Smooth muscle cell (in vitro differentiated cells): ENCODE results near the gene EIF4G2. TPM values are rescaled to one million over a fixed set of nuclear protein-coding genes. Genes with fewer than 3 reads are reported as not detected.

Experiments used
- DNase-seq: peaks from one replicate; lab custom pipeline; 2025; ENCODE audit not compliant: unreplicated experiment; lab: John Stamatoyannopoulos, UW
- H2AFZ ChIP-seq: fragments of 200-600 bp; sonication (generic); 2 replicates; pipeline ENCODE4 v1.6.0; 2016; ENCODE audit warnings: antibody characterized with exemption, low read depth, mild to moderate bottlenecking
- H3F3A ChIP-seq: fragments of 200-600 bp; sonication (generic); 2 replicates; pipeline ENCODE4 v1.6.0; 2017; ENCODE audit warnings: antibody characterized with exemption, low read depth
- H3K27ac ChIP-seq: fragments of 200-600 bp; sonication (generic); 2 replicates; pipeline ENCODE4 v1.5.1; 2016; ENCODE audit warnings: low read depth, mild to moderate bottlenecking
- H3K27me3 ChIP-seq: fragments of 200-600 bp; sonication (generic); 2 replicates; pipeline ENCODE4 v1.6.1; 2016; ENCODE audit warnings: low read depth, mild to moderate bottlenecking
- H3K36me3 ChIP-seq: fragments of 200-600 bp; sonication (generic); 2 replicates; pipeline ENCODE4 v1.5.1; 2016; ENCODE audit warnings: low read depth
- H3K4me1 ChIP-seq: fragments of 200-600 bp; sonication (generic); 2 replicates; pipeline ENCODE4 v1.5.1; 2016; ENCODE audit warnings: low read depth
- H3K4me2 ChIP-seq: fragments of 200-600 bp; sonication (generic); 2 replicates; pipeline ENCODE4 v1.6.0; 2016; ENCODE audit warnings: mild to moderate bottlenecking
- H3K4me3 ChIP-seq: fragments of 200-600 bp; sonication (generic); 2 replicates; pipeline ENCODE4 v1.5.1; 2016; ENCODE audit warnings: mild to moderate bottlenecking
- H3K79me2 ChIP-seq: fragments of 200-600 bp; sonication (generic); 2 replicates; pipeline ENCODE4 v1.6.0; 2016; ENCODE audit warnings: low read depth, mild to moderate bottlenecking
- H3K9ac ChIP-seq: fragments of 200-600 bp; sonication (generic); 2 replicates; pipeline ENCODE4 v1.6.0; 2016; ENCODE audit warnings: low read depth
- H3K9me3 ChIP-seq: fragments of 200-600 bp; sonication (generic); replicated peaks from 2 replicates; pipeline ENCODE4 v1.5.1; 2016; ENCODE audit warnings: low read depth
- H4K20me1 ChIP-seq: fragments of 200-600 bp; sonication (generic); 2 replicates; pipeline ENCODE4 v1.6.0; 2016; ENCODE audit warnings: low read depth
- WGBS: methylation state at CpG from one replicate; pipeline ENCODE4 v1.1.7; 2016; ENCODE audit warnings: low lambda C conversion rate; 5-methylcytosine and 5-hydroxymethylcytosine counted together
- polyA plus RNA-seq: library from polyadenylated mRNA; unstranded; fragments of >200 nt; fragmentation: Nextera tagmentation; extraction: Ambion mirVana; gene quantifications from 2 replicates; pipeline ENCODE4 v1.2.1, GENCODE V29; 2016
- small RNA-seq: library from RNA; depleted of rRNA; stranded (forward); fragments of <200 nt; gene quantifications from one replicate; pipeline ENCODE3, GENCODE V24; 2014
- total RNA-seq: library from RNA; depleted of rRNA; stranded (reverse); fragments of >200 nt; gene quantifications from 2 replicates; pipeline ENCODE4 v1.2.3, GENCODE V29; 2014
- TF ChIP-seq, protein P1 (sequence below): fragments of 200-600 bp; sonication (generic); IDR thresholded peaks from 2 replicates; pipeline ENCODE4 v1.5.1; 2017; ENCODE audit warnings: borderline replicate concordance, mild to moderate bottlenecking, antibody characterized with exemption; ENCODE audit not compliant: insufficient read depth, poor library complexity, severe bottlenecking

EIF4G2 gene
- total and polyA plus RNA-seq, 2 experiments from 2014 or later: 666 to 1,014 TPM

DNA sequence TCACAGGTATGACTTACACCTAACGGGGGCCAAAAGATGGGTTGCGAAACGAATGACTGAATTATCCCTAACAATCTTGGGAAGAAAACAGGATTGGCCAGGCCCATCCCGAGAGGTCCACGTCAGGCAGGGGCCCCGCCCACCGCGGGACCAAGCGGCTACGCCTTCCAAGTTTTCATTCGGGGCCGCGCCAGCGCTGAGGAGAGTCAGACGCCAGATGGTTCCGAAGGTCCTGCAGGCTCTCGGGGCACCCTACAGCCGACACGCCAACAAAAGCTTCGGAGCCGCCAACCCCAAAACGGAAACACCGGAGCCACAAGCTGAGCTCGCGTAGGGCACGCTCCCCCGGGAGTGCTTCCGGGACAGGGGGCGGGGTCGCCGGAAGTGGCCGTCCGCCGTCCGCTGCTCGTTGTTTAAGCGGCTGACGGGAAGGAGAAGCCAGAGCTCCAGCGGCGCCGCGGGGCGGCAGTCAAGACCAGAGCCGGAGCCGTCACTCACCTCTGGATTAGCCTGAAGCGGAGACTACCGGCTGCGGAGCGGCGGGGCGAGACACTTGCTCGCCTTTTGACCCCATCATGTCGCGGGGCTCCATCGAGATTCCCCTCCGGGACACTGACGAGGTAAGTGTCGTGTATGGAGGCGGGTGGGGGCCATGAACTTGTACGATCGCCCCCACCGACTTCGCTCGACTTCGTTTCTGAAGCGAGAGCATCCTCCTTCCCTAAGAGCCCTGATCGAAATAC is 57.7 kb downstream of the EIF4G2 start, which contains the start of gene CTR9:
TSS of gene CTR9 (plus strand) at position 409 of the 743 bp plus-strand sequence. CDS start at position 576, 167 bp downstream.
- Histone ChIP-seq H3K9ac (peak within 1 kb of the TSS; percentile 72), H3K9me3 (no peaks in the 10 kb centered on the region), H3K4me3 (peak within 1 kb of the TSS; percentile 74), H3K27me3 (no peaks in the 10 kb centered on the region), H3K79me2 (peaks cover 19% of the 10 kb centered on the region), H4K20me1 (peaks cover 13% of the 10 kb centered on the region), H3K27ac (peak within 1 kb of the TSS; percentile 94), H3K4me2 (peak within 1 kb of the TSS; percentile 86), H3K36me3 (peaks cover 16% of the 10 kb centered on the region), H2AFZ (peak within 1 kb of the TSS; percentile 98), H3K4me1 (peaks cover 11% of the 10 kb centered on the region), H3F3A (peaks cover 11% of the 10 kb centered on the region)
- WGBS: under 1% methylated on average over 66 of the region's 67 CpGs
- TF ChIP-seq, protein P1, sequence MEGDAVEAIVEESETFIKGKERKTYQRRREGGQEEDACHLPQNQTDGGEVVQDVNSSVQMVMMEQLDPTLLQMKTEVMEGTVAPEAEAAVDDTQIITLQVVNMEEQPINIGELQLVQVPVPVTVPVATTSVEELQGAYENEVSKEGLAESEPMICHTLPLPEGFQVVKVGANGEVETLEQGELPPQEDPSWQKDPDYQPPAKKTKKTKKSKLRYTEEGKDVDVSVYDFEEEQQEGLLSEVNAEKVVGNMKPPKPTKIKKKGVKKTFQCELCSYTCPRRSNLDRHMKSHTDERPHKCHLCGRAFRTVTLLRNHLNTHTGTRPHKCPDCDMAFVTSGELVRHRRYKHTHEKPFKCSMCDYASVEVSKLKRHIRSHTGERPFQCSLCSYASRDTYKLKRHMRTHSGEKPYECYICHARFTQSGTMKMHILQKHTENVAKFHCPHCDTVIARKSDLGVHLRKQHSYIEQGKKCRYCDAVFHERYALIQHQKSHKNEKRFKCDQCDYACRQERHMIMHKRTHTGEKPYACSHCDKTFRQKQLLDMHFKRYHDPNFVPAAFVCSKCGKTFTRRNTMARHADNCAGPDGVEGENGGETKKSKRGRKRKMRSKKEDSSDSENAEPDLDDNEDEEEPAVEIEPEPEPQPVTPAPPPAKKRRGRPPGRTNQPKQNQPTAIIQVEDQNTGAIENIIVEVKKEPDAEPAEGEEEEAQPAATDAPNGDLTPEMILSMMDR: no peak
- DNase-seq: peak; percentile 83

DNA sequence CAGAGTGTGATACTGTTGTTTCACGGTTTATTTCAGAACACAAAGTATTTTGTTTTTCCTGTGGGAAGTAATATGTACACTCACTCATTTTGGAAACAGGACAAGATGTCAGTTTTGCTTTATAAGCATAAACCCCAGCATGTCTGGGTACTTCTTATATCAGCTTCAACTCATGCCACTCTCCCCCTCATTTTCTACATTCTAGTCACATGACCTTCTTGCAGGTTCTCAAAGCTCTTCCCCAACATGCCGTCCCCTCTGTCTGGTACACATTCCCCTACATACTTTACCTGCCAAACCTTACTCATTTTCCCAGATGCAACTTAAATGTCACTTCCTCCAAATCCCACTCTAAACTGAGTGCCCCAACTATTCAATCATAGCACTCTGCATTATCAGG is 59.2 kb downstream of the EIF4G2 start:
- H3K27ac ChIP-seq: no peak overlapping the region
- H2AFZ ChIP-seq: no peak overlapping the region
- H3K36me3 ChIP-seq: peaks cover 3% of the 10 kb centered on the region
- WGBS: 89% methylated on average over 2 of the region's 2 CpGs
- H3K4me1 ChIP-seq: peaks cover 11% of the 10 kb centered on the region
- H3K4me2 ChIP-seq: no peak overlapping the region
- no peaks in the 10 kb centered on the region for H3K9me3 ChIP-seq
- no peak overlapping the region for H3K9ac ChIP-seq
- no peak for DNase-seq
- H4K20me1 ChIP-seq: peaks cover 13% of the 10 kb centered on the region
- TF ChIP-seq, protein P1: no peak
- peaks cover 19% of the 10 kb centered on the region for H3K79me2 ChIP-seq
- no peaks in the 10 kb centered on the region for H3K27me3 ChIP-seq
- H3F3A ChIP-seq: peaks cover 11% of the 10 kb centered on the region
- no peak overlapping the region for H3K4me3 ChIP-seq

DNA sequence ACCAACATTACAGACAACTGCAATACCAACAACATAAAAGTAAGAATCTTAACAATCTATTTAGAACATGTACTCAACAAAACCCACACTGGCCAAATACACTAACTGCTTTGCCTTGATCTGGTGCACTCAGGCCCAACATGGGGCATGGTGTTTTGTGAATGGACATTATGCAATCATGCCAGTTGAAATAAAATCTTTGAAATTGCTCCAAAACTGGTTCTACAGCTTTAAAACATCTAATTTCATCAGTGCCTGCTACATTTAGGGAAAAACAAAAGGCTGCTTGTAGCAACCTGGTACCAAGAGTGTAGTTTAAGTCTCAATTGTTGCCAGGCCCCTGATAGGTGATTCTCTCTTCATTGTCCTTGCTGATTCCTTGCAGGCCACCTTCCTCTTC is 61.0 kb downstream of the EIF4G2 start:
- Histone ChIP-seq H3K9ac (no peak overlapping the region), H3K36me3 (no peaks in the 10 kb centered on the region), H3K79me2 (peaks cover 13% of the 10 kb centered on the region), H3K9me3 (no peaks in the 10 kb centered on the region), H3K4me3 (no peak overlapping the region), H3K4me2 (no peak overlapping the region), H3F3A (peaks cover 11% of the 10 kb centered on the region), H3K27me3 (no peaks in the 10 kb centered on the region), H4K20me1 (peaks cover 8% of the 10 kb centered on the region), H2AFZ (no peak overlapping the region), H3K4me1 (peaks cover 11% of the 10 kb centered on the region), H3K27ac (no peak overlapping the region)
- no peak for DNase-seq
- TF ChIP-seq, protein P1: no peak

Small RNA genes within 50 kb of the gene (small RNA-seq; reads per million reads assigned to genes)
- not detected for gene SNORD97

Other genes with a start within 250 kb of the EIF4G2 start
- gene LYVE1, start 240.3 kb downstream of the EIF4G2 start, total RNA-seq: not detected in 2 replicates
- not detected in 2 replicates for gene LYVE1, start 240.3 kb downstream of the EIF4G2 start, polyA plus RNA-seq
- gene IRAG1, start 115.2 kb downstream of the EIF4G2 start, total RNA-seq: 4.1 and 4.4 TPM in 2 replicates
- gene IRAG1, start 115.2 kb downstream of the EIF4G2 start, polyA plus RNA-seq: 2.5 and 2.9 TPM in 2 replicates
- 27.5 and 29.3 TPM in 2 replicates for gene CTR9, start 57.7 kb downstream of the EIF4G2 start, total RNA-seq
- 25.1 and 28.4 TPM in 2 replicates for gene CTR9, start 57.7 kb downstream of the EIF4G2 start, polyA plus RNA-seq
- 30.6 and 42.7 TPM in 2 replicates for gene ZBED5, start 49.1 kb upstream of the EIF4G2 start, total RNA-seq
- gene ZBED5, start 49.1 kb upstream of the EIF4G2 start, polyA plus RNA-seq: 22.6 and 26.0 TPM in 2 replicates